HG03342 (cell line): ENCODE data around the gene RTKN2.
"Not testable (repeated sequence)": the region's sequence is repeated elsewhere in the genome, so short reads cannot be mapped to it uniquely, and the experiment has no call there.

Source experiments
- ATAC-seq: cut with Tn5 transposase; IDR thresholded peaks from one replicate; pipeline ENCODE4 v1.9.1; 2021; ENCODE audit warnings: mild to moderate bottlenecking, moderate library complexity; ENCODE audit not compliant: unreplicated experiment

Gene RTKN2, protein sequence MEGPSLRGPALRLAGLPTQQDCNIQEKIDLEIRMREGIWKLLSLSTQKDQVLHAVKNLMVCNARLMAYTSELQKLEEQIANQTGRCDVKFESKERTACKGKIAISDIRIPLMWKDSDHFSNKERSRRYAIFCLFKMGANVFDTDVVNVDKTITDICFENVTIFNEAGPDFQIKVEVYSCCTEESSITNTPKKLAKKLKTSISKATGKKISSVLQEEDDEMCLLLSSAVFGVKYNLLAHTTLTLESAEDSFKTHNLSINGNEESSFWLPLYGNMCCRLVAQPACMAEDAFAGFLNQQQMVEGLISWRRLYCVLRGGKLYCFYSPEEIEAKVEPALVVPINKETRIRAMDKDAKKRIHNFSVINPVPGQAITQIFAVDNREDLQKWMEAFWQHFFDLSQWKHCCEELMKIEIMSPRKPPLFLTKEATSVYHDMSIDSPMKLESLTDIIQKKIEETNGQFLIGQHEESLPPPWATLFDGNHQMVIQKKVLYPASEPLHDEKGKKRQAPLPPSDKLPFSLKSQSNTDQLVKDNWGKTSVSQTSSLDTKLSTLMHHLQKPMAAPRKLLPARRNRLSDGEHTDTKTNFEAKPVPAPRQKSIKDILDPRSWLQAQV

DNA sequence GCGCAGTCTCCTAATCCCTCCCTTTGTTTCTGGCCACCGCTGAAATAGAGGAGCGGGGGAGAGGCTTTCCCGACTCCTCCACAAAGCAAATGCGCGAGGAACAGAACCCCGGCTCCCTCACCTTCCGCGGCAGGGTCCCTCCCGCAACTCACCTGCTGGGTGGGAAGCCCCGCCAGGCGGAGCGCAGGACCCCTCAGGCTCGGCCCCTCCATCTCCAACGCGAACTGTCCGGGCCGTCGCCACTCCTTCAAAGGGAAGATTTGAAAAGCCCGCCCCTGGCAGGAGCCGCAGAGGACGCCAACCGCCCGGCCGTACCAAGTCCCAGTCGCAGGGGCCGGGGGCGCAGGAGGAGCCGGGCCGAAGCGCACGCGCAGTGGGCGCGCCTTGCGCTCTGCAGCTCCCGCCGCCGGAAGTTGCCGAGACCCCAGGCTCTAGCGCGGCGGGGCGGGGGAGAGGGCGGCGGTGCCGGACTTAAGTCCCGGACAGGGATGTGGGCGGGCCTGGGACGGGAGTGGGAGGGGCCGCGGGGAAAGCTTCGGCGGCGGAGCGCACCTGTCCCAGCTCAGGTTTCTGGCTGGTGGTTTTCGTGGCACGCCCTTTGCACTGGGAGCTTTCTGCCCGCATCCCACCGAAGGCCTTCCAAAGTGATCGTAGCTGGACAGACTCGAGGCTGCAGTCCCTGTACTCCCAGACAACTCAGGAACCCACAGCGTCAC, at the start of gene RTKN2:
RTKN2 (minus strand) TSS at position 446 of the 716 bp plus-strand sequence; CDS start at position 212, 234 bp downstream.
- peak; percentile 68 for ATAC-seq

DNA sequence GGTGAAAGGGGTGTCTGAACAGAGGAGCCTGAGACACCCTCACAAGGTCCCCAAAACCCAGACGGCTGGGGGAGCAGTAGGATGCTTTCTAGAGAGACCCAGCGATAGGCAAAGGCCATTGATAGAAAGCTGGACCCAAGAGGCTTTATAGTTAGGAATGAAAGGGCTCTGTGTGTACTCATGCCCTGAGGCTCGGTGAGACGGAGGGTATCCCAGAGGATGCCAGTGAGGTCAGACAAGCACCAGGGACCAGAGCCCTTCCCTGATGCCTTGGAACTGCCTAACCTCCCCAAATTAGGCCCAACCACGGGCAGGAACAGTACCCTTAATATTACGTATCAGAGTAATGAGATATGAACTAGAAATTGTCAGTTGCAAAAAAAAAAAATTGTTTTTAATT, 48.6 kb upstream of the RTKN2 start:
- ATAC-seq, result no peak

DNA sequence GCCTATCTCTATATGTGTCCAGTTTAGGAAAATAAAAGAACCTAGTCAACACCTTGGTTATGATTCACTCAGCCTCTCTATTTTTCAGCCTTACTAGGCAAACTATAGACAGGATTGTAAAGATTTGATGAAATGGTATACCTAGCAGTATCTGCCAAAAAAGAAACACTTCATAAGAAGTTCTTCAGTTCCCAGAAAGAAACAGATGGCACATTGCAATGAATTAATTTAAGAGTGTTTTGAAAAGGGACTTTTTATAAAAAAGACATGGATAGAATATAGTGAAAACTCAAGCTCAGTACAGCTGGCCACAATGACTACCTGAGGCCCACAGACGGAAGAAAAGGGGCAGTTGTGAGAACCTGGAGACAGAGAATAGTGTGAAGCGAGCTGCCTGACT, 40.6 kb upstream of the RTKN2 start:
- ATAC-seq, result no peak

DNA sequence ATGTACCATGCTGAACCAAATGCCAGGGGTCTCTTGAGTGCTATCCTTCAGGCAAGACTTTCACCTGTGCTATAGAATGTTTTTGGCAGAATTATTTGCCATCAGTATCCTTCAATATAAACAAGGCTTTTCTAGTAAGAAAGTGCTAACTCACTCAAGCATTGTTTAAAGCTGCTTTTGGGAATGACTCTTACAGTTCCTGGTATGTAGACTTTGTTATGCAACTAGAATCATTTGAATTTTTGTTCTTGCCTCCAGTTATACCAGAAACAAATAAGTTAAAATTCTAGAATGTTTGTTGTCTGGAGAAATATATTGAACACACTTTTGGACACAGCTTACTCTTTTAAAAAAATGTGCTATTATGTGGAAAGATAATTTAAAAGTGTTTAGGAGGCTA, 39.5 kb upstream of the RTKN2 start:
- no peak for ATAC-seq

DNA sequence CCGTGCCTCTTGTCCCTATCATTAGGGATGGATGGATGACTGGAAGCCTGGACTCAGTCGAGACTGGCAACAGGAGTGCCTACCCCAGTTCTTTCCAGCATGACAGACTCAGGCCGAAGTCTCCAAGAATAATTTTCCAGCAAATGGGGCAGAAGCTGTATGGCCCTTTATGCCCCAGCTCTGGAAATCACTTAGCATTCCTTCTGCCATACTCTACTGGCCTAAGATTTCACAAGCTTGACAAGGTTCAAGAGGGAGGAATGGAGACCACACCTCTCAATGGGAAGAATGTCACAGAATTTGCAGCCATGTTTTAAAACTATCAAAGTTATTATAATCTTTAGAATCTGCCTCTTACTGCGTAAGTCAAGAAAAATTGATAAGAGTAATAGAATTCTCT, 39.0 kb upstream of the RTKN2 start:
- ATAC-seq, result no peak

DNA sequence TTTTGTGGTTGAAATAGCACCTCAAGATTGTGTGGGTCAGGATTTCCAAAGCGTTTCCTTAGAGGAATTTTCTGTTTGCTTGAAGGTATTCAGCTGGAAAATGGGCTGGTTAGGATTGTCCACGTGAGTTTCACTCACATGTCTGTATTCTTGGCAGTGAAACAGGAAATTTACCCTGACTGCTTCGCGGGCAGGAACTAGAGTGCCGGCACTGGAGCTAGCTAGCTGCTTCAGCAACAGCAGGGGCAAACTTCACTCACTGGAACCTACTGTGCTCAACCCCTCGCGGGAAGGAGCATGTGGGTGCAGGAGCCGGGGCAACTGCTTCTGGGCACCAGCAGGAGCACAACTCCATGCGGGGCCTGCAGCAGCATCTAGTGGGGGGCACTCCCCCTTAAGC, 38.0 kb upstream of the RTKN2 start:
- ATAC-seq, result no peak

DNA sequence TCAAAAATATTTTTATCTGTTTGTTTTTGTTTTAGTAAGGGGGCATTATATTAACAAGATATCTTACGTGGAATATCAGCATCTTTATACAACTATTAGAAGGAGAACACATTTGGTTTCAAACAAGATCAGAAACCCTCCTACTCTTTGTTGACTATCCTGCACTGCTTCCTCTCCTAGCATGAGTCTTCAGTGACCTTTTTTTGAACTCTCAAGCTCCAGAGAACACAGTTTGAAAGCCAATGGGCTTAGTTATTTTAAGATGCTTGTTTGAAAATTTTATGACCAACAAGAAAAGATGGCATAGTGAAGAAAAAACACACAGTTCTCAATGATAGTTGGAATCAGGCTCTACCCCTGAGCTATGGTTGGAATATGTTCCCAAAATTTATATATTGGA, 37.2 kb upstream of the RTKN2 start:
- ATAC-seq, result no peak

DNA sequence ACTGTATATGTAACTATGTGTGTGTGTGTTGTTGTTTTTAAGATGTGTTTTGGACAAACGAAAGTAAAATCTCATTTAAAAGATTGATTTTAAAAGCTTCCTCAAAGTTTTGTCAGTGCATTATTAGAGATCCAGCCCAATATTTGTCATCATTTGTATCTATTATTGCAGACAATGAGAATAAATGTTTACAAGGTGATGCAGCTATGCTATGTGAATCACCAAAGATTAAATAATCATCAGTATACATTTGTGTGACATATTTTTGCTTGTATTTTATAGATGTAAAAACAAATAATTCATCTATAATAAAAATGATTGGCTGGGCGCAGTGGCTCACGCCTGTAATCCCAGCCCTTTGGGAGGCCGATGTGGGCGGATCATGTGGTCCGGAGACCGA, 35.3 kb upstream of the RTKN2 start:
- no peak for ATAC-seq

DNA sequence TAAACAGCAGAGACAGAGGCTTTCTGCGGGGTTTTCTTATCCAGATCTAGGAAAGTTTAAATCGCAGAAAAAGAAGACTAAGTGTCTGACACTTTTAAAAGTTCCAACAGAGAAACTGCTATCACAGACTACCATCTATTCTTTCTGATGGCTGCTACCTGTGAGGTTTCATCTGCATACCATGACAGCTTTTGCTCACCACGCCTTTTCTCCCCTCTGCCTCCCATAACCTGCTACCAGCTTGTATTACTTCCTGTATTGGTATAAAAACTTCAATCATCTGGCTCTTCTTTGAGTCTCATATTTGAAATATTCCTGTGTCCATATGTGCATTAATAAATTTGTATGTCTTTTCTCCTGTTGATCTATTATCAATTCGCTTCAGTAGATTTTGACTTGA, 34.1 kb upstream of the RTKN2 start:
- ATAC-seq, result no peak

DNA sequence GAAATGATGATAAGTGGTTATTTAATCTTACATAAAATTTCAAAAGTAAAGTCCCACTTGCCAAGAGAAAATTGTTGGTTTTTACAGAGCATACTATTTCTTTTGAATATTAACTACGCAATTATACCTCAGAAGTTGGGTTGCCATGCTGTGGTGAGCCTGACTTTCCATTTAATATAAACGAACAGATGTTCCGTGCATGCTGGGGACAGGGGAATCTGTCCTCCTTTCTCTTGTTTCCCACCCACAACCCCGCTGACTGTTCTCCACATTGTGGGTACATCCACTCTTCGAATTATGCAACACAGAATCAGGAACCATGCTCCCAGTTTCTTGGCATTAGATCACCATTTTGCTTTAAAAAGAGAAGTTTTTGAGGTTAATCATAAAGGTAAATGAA, 29.2 kb upstream of the RTKN2 start:
- ATAC-seq, result no peak

DNA sequence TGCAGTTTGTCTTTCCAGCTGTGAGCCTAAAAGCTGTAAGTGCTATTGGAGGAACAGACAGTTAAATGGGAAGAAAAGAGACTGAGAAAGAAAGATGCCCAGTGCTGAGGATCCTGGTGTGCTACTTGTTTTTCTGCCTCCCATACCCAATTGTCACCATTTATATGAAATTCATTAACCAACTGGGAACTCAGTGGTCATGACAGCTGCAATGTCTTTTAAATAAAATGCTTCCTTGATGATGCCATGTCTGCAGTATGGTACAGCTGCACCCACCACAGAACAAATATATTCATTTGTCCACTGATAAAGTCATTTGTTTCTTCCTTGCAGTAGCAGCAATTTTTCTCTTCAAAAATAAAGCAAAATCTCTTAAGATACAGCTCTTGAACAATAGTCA, 15.6 kb upstream of the RTKN2 start:
- no peak for ATAC-seq

DNA sequence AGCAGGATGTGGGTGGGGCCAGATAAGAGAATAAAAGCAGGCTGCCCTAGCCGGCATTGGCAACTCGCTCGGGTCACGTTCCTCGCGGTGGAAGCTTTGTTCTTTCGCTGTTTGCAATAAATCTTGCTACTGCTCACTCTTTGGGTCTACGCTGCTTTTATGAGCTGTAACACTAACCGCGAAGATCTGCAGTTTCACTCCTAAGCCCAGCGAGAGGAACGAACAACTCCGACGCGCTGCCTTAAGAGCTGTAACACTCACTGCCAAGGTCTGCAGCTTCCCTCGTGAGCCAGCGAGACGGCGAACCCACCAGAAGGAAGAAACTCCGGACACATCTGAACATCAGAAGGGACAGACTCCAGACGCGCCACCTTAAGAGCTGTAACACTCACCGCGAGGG, 12.7 kb upstream of the RTKN2 start:
- not testable (repeated sequence) for ATAC-seq

DNA sequence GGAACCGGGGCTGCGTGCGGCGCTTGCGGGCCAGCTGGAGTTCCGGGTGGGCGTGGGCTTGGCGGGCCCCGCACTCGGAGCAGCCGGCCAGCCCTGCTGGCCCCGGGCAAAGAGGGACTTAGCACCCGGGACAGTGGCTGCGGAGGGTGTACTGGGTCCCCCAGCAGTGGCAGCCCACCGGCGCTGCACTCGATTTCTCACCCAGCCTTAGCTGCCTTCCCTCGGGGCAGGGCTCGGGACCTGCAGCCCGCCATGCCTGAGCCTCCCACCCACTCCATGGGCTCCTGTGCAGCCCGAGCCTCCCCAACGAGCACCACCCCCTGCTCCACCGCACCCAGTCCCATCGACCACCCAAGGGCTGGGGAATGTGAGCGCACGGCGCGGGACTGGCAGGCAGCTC, 11.7 kb upstream of the RTKN2 start:
- ATAC-seq, result not testable (repeated sequence)

DNA sequence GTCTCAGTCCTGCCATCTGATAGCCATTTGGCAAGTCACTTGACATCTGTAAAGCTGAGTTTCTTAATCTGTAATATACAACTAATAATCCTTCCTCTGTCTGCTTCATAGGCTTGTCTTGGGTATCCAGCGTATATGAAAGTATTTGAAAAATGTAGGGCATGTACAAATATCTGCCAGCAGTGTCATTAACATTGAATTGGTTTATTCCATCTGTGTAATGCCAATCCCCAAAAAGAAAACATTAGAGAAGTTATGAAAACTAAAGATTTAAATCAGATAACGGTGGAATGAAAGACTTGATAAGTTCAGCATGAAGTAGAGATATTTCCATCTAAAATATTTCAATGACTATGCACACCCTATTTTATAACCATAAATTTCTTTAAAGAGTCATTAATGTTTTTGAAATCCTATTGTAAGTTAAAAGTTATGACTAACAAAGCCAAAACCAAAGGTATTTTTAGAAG, 9.8 kb upstream of the RTKN2 start:
- no peak for ATAC-seq

DNA sequence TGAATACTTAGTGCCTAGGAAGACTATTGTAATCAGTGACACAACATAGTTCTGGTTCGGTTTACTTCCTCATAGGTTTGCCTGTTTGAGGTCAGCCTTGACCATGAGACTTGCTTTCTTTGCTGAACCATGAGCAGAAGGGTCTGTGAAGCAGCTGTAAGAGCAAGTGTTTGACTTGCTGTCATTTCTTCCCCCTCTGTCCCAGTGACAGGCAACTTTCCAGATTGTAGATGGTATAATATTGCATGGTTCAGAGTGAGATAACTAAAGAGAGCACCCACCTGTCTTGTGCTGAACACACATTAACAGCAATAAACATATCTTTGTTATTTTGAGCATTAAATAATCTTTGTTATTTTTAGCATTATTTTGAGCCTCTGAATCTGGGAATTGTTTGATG, 9.3 kb upstream of the RTKN2 start:
- ATAC-seq, result no peak

DNA sequence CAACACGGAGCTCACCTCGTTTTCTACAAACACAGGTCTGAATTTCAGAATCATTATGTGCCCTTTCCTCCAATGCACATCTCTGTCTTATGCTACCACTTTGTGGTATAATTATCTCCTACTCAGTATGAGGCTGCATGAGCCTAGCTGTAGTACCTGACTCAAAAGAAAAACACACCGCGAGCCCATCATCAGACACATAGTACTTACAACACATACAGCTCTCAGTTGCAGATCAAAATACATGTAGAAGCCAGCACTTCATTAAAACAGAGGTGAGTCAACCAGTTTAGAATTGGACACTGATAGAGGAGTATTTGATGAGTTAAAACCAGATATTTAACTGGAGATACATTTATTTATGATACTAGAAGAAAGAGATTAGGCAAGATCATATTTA, 1.4 kb upstream of the RTKN2 start:
- ATAC-seq, result no peak

DNA sequence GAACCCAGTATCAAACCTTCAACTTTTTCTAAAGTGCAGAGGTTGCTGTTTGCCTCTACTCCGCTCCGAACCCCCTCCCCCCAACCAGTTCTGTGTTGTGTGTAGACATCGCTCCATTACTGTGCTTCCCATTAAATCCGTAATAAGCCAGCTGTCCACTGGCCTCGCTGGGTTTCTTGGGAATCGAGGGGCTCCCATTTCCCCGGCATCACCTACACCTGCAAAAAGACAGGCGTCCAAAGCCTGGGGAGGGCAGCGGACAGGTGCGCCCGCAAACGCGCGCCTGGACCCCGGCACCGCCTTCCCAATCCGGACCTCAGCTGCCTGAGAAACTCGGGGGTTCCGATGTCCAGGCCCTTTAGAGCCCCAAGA, 631 bp downstream of the RTKN2 start:
- no peak for ATAC-seq

DNA sequence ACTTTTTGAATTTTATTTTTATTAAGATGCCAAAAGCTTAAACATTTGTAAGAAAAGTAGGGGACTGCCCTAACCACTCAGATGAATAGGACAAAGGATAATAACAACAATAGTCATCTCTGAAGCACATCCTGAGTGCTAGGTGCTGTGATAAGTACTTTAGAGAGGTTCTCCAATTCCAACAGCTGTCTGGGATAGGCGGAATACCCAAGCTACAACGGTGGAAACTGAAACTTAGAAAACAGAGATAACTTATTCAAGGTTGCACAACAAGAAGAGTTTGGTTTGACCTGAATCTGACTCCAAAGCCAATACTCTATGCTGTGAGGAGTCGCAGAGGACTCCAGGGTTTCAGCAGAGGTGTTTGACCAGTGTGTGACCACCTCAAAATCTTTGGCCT, 2.0 kb downstream of the RTKN2 start:
- ATAC-seq, result no peak

DNA sequence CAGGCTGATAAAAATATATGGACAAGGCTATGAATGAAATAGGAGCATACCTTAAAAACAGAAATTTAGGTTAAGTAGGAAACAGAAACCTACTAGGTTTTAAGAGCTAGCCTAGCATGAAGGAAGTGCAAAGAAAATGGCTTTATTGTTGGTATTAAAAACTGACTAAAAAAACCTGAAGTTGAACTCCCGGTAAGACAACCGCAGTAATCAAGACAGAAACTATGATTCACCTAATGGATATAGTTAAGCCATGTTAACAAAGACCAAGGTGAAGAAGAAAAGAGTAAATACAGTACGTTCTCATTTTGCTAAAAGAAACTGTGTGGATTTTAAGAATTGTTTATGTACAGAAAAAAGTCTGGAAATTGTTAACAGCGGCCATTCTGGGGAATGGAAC, 2.5 kb downstream of the RTKN2 start:
- ATAC-seq, result no peak

DNA sequence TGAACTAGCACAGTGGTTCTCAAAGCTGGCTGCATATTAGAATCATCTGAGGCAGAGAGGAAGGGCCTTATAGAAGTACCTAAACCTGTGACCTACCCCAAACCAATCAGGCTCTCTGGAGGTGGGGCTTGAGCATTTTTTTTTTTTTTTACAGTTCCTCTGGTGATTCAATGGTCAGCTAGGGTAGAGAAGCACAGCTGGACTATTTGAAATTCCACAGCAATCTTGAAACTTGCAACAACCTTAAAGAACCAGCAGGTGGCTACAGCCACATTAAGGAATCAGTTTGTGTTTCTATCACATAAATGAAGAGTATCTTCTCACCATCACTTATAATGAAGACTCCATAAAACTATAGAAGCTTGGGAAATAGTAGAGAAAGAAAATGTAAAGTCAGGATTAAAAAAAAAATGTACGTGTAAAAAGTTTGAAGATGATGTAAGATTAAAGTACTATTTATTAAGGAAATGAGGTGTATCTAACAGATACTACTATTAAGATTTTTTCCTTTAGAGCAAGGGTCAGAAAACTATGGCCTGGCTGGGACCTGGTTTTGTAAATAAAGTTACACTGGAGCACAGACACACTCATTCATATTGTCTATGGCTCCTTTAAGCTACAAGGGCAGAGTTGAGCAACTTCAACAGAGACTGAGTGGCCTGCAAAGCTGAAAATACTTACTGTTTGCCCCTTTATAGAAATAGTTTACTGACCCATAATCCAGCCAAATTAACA, 3.8 kb downstream of the RTKN2 start:
- no peak for ATAC-seq

DNA sequence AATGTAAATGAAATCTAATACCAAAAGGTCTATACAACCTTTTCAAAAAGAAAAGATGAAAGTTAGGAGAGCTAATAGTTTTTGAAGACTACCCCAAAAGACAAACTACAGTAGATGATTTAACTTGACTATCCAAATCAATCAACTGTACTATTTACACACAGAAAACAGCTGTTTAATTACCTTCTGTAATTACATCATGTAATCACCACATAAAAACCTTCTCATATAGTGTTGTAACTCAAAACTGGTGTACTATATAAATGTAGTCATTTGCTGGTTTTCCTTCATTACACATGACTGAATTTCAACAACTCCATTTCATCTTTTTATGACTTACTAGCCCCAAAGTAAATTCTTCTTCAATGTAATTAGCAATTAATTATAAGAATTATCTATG, 4.5 kb downstream of the RTKN2 start:
- ATAC-seq, result no peak
